Astrocyte (in vitro differentiated cells and primary cell): ENCODE measurements around the gene RAB30.

Source experiments
- CTCF ChIP-seq: IDR thresholded peaks from 2 replicates; pipeline ENCODE4 v1.5.1; 2011; ENCODE audit warnings: low read depth, mild to moderate bottlenecking, inconsistent platforms, low read length, moderate library complexity; ENCODE audit not compliant: insufficient read depth
- EZH2 ChIP-seq: IDR thresholded peaks from 2 replicates; pipeline ENCODE4 v1.6.1; 2012; ENCODE audit warnings: mild to moderate bottlenecking, low read length, inconsistent platforms; ENCODE audit not compliant: insufficient read depth

GRCh38 chr11:83072350-83073242, 899 bp upstream of the RAB30 start:
- TF ChIP-seq CTCF (no peak), EZH2 (no peak)
